ENCODE data around the gene FNDC1.
"Not testable (repeated sequence)": the region's sequence is repeated elsewhere in the genome, so short reads cannot be mapped to it uniquely, and the experiment has no call there.

Gene FNDC1

GRCh38 chr6:159259441-159260125, 90.4 kb downstream of the FNDC1 start:
- DNase-seq = no peak

- DNase-seq = no peak
Measured at GRCh38 chr6:159260208-159260607, 91.0 kb downstream of the FNDC1 start.

GRCh38 chr6:159261995-159262394, 92.8 kb downstream of the FNDC1 start:
- no peak for DNase-seq

GRCh38 chr6:159262586-159262985, 93.4 kb downstream of the FNDC1 start:
- no peak for DNase-seq

GRCh38 chr6:159267165-159267564, 98.0 kb downstream of the FNDC1 start:
- peak; percentile 63 for DNase-seq

GRCh38 chr6:159268511-159268910, 99.3 kb downstream of the FNDC1 start:
- DNase-seq = no peak

- no peak for DNase-seq
Measured at GRCh38 chr6:159271257-159271656, 102.1 kb downstream of the FNDC1 start.

GRCh38 chr6:159278626-159279025, 109.4 kb downstream of the FNDC1 start:
- DNase-seq = no peak

GRCh38 chr6:159279790-159280277, 110.6 kb downstream of the FNDC1 start:
- peak; percentile 59 for DNase-seq

- no peak for DNase-seq
Measured at GRCh38 chr6:159282421-159282820, 113.2 kb downstream of the FNDC1 start.

- DNase-seq = not testable (repeated sequence)
Measured at GRCh38 chr6:159284661-159285060, 115.5 kb downstream of the FNDC1 start.

GRCh38 chr6:159298840-159299239, 129.6 kb downstream of the FNDC1 start:
- no peak for DNase-seq

- no peak for DNase-seq
Measured at GRCh38 chr6:159299566-159299965, 130.4 kb downstream of the FNDC1 start.

GRCh38 chr6:159301277-159301676, 132.1 kb downstream of the FNDC1 start:
- no peak for DNase-seq

GRCh38 chr6:159301810-159302593, 132.8 kb downstream of the FNDC1 start:
- no peak for DNase-seq

GRCh38 chr6:159302594-159302992, 133.4 kb downstream of the FNDC1 start:
- no peak for DNase-seq

GRCh38 chr6:159303159-159303558, 134.0 kb downstream of the FNDC1 start:
- DNase-seq = peak; percentile 82

- DNase-seq = no peak
Measured at GRCh38 chr6:159303784-159304183, 134.6 kb downstream of the FNDC1 start.

GRCh38 chr6:159304641-159305040, 135.4 kb downstream of the FNDC1 start:
- DNase-seq = no peak

- DNase-seq = no peak
Measured at GRCh38 chr6:159305159-159305558, 136.0 kb downstream of the FNDC1 start.

- DNase-seq = no peak
Measured at GRCh38 chr6:159305804-159306537, 136.8 kb downstream of the FNDC1 start.

- DNase-seq = no peak
Measured at GRCh38 chr6:159307246-159307790, 138.1 kb downstream of the FNDC1 start.

- no peak for DNase-seq
Measured at GRCh38 chr6:159308198-159308597, 139.0 kb downstream of the FNDC1 start.
